GM19324 (cell line): ENCODE measurements around the gene PODN.

Experiments used
- ATAC-seq: cut with Tn5 transposase; IDR thresholded peaks from one replicate; pipeline ENCODE4 v1.9.1; 2021; ENCODE audit warnings: mild to moderate bottlenecking, moderate library complexity; ENCODE audit not compliant: unreplicated experiment, low FRiP score

Gene PODN

GRCh38 chr1:53087332-53088285 is 25.6 kb downstream of the PODN start:
- ATAC-seq: no peak

- ATAC-seq: no peak
These were observed 26.7 kb downstream of the PODN start for GRCh38 chr1:53088616-53089300.

- no peak for ATAC-seq
These were observed 27.6 kb downstream of the PODN start for GRCh38 chr1:53089478-53090226.

GRCh38 chr1:53090227-53091147 is 28.5 kb downstream of the PODN start:
- no peak for ATAC-seq

GRCh38 chr1:53091841-53092645 is 30.0 kb downstream of the PODN start:
- ATAC-seq: no peak

GRCh38 chr1:53092659-53093450 is 30.8 kb downstream of the PODN start:
- ATAC-seq: no peak

GRCh38 chr1:53093451-53093754 is 31.4 kb downstream of the PODN start:
- no peak for ATAC-seq

- no peak for ATAC-seq
These were observed 31.9 kb downstream of the PODN start for GRCh38 chr1:53093778-53094532.

- ATAC-seq: no peak
These were observed 32.5 kb downstream of the PODN start for GRCh38 chr1:53094533-53094919.

GRCh38 chr1:53104289-53104913 is 42.4 kb downstream of the PODN start:
- no peak for ATAC-seq

GRCh38 chr1:53107090-53107489 is 45.1 kb downstream of the PODN start:
- no peak for ATAC-seq

GRCh38 chr1:53107570-53108322 is 45.7 kb downstream of the PODN start:
- ATAC-seq: no peak

- no peak for ATAC-seq
These were observed 46.9 kb downstream of the PODN start for GRCh38 chr1:53108646-53109580.

- no peak for ATAC-seq
These were observed 48.5 kb downstream of the PODN start for GRCh38 chr1:53110370-53111072.

GRCh38 chr1:53111073-53111556 is 49.1 kb downstream of the PODN start:
- ATAC-seq: no peak
